ENCODE data around the gene ADARB2.

ADARB2 gene

DNA sequence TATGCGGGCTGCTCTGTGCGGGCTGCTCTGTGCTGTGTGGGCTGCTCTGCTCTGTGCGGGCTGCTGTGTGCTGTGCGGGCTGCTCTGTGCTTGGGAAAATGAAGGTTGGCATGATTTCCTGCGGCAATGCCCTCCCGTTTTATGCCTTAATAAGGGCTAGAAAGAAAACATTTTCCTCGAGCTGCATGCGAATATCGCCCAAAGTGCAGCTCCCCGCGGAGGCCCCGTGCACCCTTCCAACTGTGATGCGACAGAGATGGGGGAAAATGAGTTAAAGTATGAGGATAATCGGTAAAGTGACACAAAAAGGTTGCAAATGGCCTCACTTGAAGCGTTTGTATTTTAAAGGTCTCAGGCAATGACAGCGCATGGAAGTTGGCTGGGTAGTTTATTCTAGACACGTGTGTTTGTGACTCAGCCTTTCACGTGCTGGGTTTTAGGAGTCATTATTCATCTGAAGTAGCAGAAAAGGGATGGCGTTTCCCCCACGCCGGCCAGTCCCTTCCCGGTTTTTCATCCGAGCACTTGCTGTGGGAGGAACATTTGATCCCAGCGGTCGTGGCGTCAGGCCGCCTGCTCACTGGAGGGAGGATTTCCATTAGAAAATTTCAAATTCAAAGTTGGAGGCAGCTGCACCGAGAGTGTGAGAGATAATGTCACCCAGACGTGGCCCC, 220.7 kb downstream of the ADARB2 start:
- no peaks in the 10 kb centered on the region for H3K36me3 Mint-ChIP-seq (ENCODE audit: insufficient read depth)
- H3K9me3 Mint-ChIP-seq = no peaks in the 10 kb centered on the region
- DNase-seq (no peak), ATAC-seq (replicated peaks) (no peak)
- H3K4me1 Mint-ChIP-seq (ENCODE audit: low read depth in 2 of 2) = no peaks in the 10 kb centered on the region
- H3K27me3 Mint-ChIP-seq = peaks cover 11 to 59% of the 10 kb centered on the region in 2 donors
- H3K4me3 Mint-ChIP-seq = no peak overlapping the region
- H3K27ac Mint-ChIP-seq = no peak overlapping the region

DNA sequence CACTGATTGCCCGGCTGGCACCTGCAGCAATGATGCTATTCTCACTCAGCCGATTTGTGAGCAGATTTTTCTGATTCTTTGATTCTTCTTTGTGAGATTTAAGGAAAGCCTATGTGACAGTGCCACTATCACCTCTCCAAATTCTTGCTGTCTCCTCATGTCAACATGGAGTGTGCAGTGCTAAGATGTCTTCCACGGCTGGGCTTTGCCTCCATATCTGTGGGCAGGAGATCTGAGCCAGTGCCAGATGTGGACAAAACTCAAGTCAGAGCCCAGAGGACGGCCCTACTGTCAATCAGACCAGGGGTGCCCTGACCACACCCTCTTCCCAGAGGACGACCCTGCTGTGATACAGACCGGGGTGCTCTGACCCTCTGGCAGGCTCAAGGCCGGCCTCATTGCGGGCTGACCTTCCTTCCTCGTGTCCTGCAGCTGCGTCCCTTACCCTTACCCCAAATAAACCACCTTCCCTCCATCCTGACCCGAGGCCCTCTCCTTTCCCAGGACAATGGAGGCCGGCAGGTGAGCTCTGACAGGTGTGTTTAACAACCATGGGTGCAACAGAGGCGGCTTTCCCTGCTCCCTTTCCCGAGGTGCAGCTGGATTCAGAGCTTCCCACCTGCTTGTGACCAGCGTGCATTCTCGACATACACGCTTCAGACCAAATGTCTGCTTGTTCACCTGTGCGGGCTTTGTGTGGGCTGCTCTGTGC, 221.4 kb downstream of the ADARB2 start:
- Mint-ChIP-seq H3K4me1 (ENCODE audit: low read depth in 2 of 2) (no peaks in the 10 kb centered on the region), H3K27ac (no peak overlapping the region), H3K4me3 (no peak overlapping the region), H3K9me3 (no peaks in the 10 kb centered on the region), H3K36me3 (ENCODE audit: insufficient read depth) (no peaks in the 10 kb centered on the region), H3K27me3 (peaks cover 17 to 62% of the 10 kb centered on the region in 2 donors)
- DNase-seq (no peak), ATAC-seq (replicated peaks) (no peak)

DNA sequence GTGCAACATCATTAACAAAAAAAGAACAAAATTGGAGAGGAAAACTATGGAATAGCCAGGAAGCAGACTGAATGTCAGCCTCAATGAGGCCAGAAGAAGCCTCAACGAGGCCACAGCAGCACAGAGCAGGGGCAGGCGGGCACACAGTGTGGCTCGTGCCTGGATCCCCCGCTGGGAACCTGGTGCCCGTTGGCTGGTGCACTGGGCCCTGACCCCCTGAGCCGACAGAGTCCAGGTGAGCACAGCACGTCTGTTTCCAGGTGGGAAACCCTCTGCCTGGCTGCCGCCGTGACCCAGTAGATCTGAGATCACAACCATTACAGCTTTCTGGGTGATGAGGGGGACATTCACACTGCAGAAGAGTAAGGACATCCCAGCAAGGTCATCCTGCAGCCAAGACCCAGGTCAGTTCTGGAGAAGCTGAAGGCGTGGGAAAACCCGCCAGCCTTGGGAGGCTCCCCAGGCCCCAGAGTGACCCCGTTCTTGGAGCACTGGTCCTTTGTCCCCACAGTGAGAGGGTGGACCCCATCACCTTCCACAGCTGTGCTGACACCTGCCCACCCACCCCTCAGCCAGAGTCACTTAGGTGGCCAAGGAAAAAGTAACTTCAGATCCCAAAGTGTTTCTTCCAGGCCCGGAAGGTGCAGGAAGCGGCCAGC, 222.1 kb downstream of the ADARB2 start:
- no peaks in the 10 kb centered on the region for H3K9me3 Mint-ChIP-seq
- H3K4me1 Mint-ChIP-seq (ENCODE audit: low read depth in 2 of 2) = no peaks in the 10 kb centered on the region

DNA sequence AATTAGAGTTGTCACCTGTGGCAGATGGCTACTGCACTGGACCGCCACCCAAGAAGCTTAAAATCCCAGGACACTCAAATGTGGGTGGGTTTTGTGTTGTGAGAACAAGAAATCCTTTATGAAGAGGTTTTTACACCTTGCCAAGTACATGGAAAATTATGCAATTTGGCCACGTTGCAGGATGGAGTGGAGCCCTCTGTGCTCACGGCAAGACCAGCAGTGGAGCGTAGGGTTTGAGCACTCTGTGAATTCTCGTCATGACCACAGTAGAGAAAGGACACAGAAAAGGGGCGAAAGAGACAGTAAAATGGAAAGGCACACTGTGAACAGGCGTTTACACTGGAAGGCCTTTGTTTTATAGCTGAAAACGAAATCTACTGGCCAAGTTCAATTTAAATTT, 222.6 kb downstream of the ADARB2 start:
- no peak for ATAC-seq (replicated peaks)

More for the DNA sequence above, 222.1 kb downstream of the ADARB2 start:
- Mint-ChIP-seq H3K4me3 (no peak overlapping the region), H3K27ac (no peak overlapping the region), H3K27me3 (peaks cover 21 to 65% of the 10 kb centered on the region in 2 donors), H3K36me3 (ENCODE audit: insufficient read depth) (no peaks in the 10 kb centered on the region)
- no peak for DNase-seq
- no peak for ATAC-seq (replicated peaks)

DNA sequence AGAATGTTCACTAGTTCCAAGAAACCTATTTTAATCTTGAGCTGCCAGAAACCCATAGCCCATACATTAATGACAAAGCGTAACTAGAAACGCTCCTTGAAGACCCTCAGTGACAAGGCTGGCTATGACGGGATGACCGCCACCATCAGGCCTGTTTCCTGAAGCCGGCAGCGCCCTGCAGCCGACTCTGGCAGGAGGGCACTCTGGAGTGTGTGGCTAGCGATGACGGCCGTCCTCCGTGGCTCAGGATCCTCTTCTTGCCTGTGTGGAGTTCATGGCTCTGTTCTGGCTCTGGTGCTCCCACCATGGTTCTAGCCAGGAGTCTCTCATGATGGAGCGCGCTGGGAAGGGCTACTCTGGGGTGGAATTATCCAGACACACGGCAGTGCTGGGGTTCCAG, 224.1 kb downstream of the ADARB2 start:
- ATAC-seq (replicated peaks) (no peak), DNase-seq (no peak)
- H3K4me1 Mint-ChIP-seq (ENCODE audit: low read depth in 2 of 2) = no peaks in the 10 kb centered on the region
- H3K4me3 Mint-ChIP-seq = no peak overlapping the region
- no peak overlapping the region for H3K27ac Mint-ChIP-seq
- peaks cover 21 to 71% of the 10 kb centered on the region in 2 donors for H3K27me3 Mint-ChIP-seq
- H3K9me3 Mint-ChIP-seq = no peaks in the 10 kb centered on the region
- no peaks in the 10 kb centered on the region for H3K36me3 Mint-ChIP-seq (ENCODE audit: insufficient read depth)

More for the DNA sequence above, 222.6 kb downstream of the ADARB2 start:
- Mint-ChIP-seq H3K4me1 (ENCODE audit: low read depth in 2 of 2) (no peaks in the 10 kb centered on the region), H3K27ac (no peak overlapping the region), H3K27me3 (peaks cover 21 to 65% of the 10 kb centered on the region in 2 donors), H3K36me3 (ENCODE audit: insufficient read depth) (no peaks in the 10 kb centered on the region), H3K9me3 (no peaks in the 10 kb centered on the region), H3K4me3 (no peak overlapping the region)
- DNase-seq = no peak

DNA sequence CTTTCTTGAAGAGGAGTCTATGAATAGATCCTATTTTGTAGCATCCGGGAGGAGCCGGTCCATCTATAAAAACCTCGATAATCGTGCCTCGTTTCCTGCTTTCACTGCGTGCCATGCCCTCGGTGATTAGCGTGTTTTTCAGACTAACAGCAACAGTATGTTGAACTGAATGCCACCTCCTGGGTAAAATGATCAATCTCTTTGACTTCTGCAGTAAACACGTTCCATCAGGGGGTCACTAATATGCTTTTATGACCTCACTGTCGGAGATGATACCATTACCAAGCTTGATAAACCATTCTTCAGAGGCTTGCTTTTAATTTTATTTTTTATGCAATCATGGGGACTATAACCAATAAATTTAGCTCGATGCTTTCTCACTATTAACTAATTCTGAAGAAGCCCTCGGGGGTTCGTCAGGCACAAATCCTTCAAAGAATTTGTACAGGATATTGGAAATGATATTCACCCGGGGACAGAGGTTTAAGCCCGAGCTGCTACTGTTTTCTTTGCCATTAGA, 228.3 kb downstream of the ADARB2 start:
- ATAC-seq (replicated peaks) (no peak), DNase-seq (no peak)
- H3K27ac Mint-ChIP-seq = no peak overlapping the region
- no peak overlapping the region for H3K4me3 Mint-ChIP-seq
- no peaks in the 10 kb centered on the region for H3K36me3 Mint-ChIP-seq (ENCODE audit: insufficient read depth)
- H3K4me1 Mint-ChIP-seq (ENCODE audit: low read depth in 2 of 2) = no peaks in the 10 kb centered on the region
- peaks cover 10 to 73% of the 10 kb centered on the region in 2 donors for H3K27me3 Mint-ChIP-seq
- H3K9me3 Mint-ChIP-seq = no peaks in the 10 kb centered on the region

GRCh38 chr10:1508096-1508495, 229.2 kb downstream of the ADARB2 start:
- H3K27me3 Mint-ChIP-seq = peaks cover 10 to 64% of the 10 kb centered on the region in 2 donors
- no peak for ATAC-seq (replicated peaks)
- H3K4me1 Mint-ChIP-seq (ENCODE audit: low read depth in 2 of 2) = no peaks in the 10 kb centered on the region
- H3K36me3 Mint-ChIP-seq (ENCODE audit: insufficient read depth) = no peaks in the 10 kb centered on the region
- no peak for DNase-seq
- H3K9me3 Mint-ChIP-seq = no peaks in the 10 kb centered on the region
- no peak overlapping the region for H3K27ac Mint-ChIP-seq
- no peak overlapping the region for H3K4me3 Mint-ChIP-seq

GRCh38 chr10:1507436-1507835, 229.9 kb downstream of the ADARB2 start:
- ATAC-seq (replicated peaks) (no peak), DNase-seq (no peak)
- Mint-ChIP-seq H3K27me3 (peaks cover 10 to 58% of the 10 kb centered on the region in 2 donors), H3K4me1 (ENCODE audit: low read depth in 2 of 2) (no peaks in the 10 kb centered on the region), H3K27ac (no peak overlapping the region), H3K9me3 (no peaks in the 10 kb centered on the region), H3K4me3 (no peak overlapping the region), H3K36me3 (ENCODE audit: insufficient read depth) (no peaks in the 10 kb centered on the region)

DNA sequence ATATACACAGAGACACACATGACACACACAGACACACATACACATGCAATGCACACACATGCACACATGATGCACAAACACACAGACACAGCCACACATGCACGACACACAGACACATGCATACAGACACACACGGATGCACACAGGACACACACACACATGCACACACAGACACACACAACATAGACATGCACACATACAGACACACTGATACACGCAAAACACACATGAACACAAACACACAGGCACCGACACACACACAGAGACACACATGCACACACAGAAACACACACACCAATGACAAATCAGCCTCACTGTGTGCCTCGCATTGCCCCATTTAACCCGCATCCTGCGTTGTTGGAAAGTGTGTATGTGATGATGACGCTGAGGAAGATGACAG, 232.4 kb downstream of the ADARB2 start:
- Mint-ChIP-seq H3K9me3 (no peaks in the 10 kb centered on the region), H3K4me1 (ENCODE audit: low read depth in 2 of 2) (no peaks in the 10 kb centered on the region), H3K4me3 (no peak overlapping the region), H3K36me3 (ENCODE audit: insufficient read depth) (no peaks in the 10 kb centered on the region), H3K27ac (no peak overlapping the region), H3K27me3 (peaks cover 0 to 40% of the 10 kb centered on the region in 2 donors)
- DNase-seq (no peak), ATAC-seq (replicated peaks) (no peak)

GRCh38 chr10:1504286-1504685, 233.0 kb downstream of the ADARB2 start:
- Mint-ChIP-seq H3K27ac (no peak overlapping the region), H3K36me3 (ENCODE audit: insufficient read depth) (no peaks in the 10 kb centered on the region), H3K27me3 (peaks cover 0 to 40% of the 10 kb centered on the region in 2 donors), H3K9me3 (no peaks in the 10 kb centered on the region), H3K4me1 (ENCODE audit: low read depth in 2 of 2) (no peaks in the 10 kb centered on the region), H3K4me3 (no peak overlapping the region)
- ATAC-seq (replicated peaks) = no peak
- no peak for DNase-seq

- Mint-ChIP-seq H3K4me3 (no peak overlapping the region), H3K36me3 (ENCODE audit: insufficient read depth) (no peaks in the 10 kb centered on the region), H3K27me3 (peaks cover 0 to 27% of the 10 kb centered on the region in 2 donors), H3K9me3 (no peaks in the 10 kb centered on the region), H3K4me1 (ENCODE audit: low read depth in 2 of 2) (no peaks in the 10 kb centered on the region), H3K27ac (no peak overlapping the region)
- no peak for DNase-seq
- ATAC-seq (replicated peaks) = no peak
These were observed 234.9 kb downstream of the ADARB2 start for GRCh38 chr10:1502451-1502850.

DNA sequence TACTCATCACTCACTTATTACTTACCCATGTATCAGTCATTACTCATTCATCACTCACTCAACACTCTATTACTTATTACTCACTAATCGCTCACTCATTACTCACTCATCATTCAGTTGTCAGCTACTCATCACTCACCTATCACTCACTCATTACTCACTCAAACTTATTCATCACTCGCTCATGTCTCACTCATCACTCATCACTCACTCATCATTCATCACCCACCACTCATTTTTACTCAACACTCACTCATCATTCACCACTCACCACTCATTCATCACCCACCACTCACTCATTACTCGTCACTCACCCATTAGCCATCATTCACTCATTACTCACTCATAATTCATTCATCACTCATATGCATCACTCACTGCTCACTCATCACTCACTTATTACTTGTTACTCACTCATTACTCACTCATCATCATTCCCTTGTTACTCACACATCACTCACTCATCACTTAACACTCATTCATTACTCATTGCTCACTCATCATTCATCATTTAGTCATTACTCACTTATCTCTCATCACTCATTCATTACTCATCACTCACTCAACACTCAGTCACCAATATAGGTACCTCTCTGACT, 237.9 kb downstream of the ADARB2 start:
- Mint-ChIP-seq H3K4me3 (no peak overlapping the region), H3K4me1 (ENCODE audit: low read depth in 2 of 2) (no peaks in the 10 kb centered on the region), H3K9me3 (no peaks in the 10 kb centered on the region), H3K36me3 (ENCODE audit: insufficient read depth) (no peaks in the 10 kb centered on the region), H3K27ac (no peak overlapping the region), H3K27me3 (peaks cover 0 to under 1% of the 10 kb centered on the region in 2 donors)
- ATAC-seq (replicated peaks) (no peak), DNase-seq (no peak)

GRCh38 chr10:1498746-1499358, 238.5 kb downstream of the ADARB2 start:
- no peak for DNase-seq
- Mint-ChIP-seq H3K4me1 (ENCODE audit: low read depth in 2 of 2) (no peaks in the 10 kb centered on the region), H3K27ac (no peak overlapping the region), H3K9me3 (no peaks in the 10 kb centered on the region), H3K36me3 (ENCODE audit: insufficient read depth) (no peaks in the 10 kb centered on the region), H3K27me3 (no peaks in the 10 kb centered on the region), H3K4me3 (no peak overlapping the region)
- no peak for ATAC-seq (replicated peaks)
